GM12892 (cell line): ENCODE measurements around the gene LRRC74A.

Experiments used
- POLR2A ChIP-seq: IDR thresholded peaks from 2 replicates; pipeline ENCODE4 v1.6.1; 2011; ENCODE audit warnings: low read depth, low read length, control low read depth
- POLR2AphosphoS5 ChIP-seq: IDR thresholded peaks from 2 replicates; pipeline ENCODE4 v1.6.1; 2011; ENCODE audit warnings: low read depth, low read length, control low read depth
- TAF1 ChIP-seq: IDR thresholded peaks from 2 replicates; pipeline ENCODE4 v1.6.1; 2011; ENCODE audit warnings: low read depth, mild to moderate bottlenecking, control low read depth, low read length, borderline replicate concordance

- TF ChIP-seq POLR2AphosphoS5 (no peak), POLR2A (no peak), TAF1 (no peak)
These were observed 74.5 kb downstream of the LRRC74A start for GRCh38 chr14:76900682-76901081.
